Keratinocyte (primary cell): ENCODE data around the gene PNLIP. TPM values are rescaled to one million over a fixed set of nuclear protein-coding genes. Genes with fewer than 3 reads are reported as not detected.

Experiments
- DNase-seq: peaks from one replicate; pipeline ENCODE4 v3.0.0-alpha.2; 2011; ENCODE audit warnings: low read depth, missing footprints, low spot score
- FAIRE-seq: peaks from 2 replicates; lab custom pipeline; 2011; peaks lifted over from hg19 to GRCh38; lab: Jason Lieb, UNC
- H2AFZ ChIP-seq: 2 replicates; pipeline ENCODE4 v1.6.0; 2012; ENCODE audit warnings: low read length, control low read depth, inconsistent platforms; ENCODE audit not compliant: control insufficient read depth
- H3K27ac ChIP-seq: 2 replicates; pipeline ENCODE4 v1.5.1; 2011; ENCODE audit warnings: low read length; ENCODE audit not compliant: control insufficient read depth, insufficient read depth
- H3K27me3 ChIP-seq: 3 replicates; pipeline ENCODE4 v1.6.0; 2011; ENCODE audit warnings: low read length; ENCODE audit not compliant: control insufficient read depth, insufficient read depth; ENCODE audit errors: extremely low read depth
- H3K36me3 ChIP-seq, 2 experiments: 2 replicates in 1 of 2; 3 replicates in 1 of 2; pipeline ENCODE4 v1.5.1; 2011; ENCODE audit warnings: low read length in 2 of 2, mild to moderate bottlenecking in 1 of 2; ENCODE audit not compliant: control insufficient read depth in 2 of 2, insufficient read depth in 2 of 2; ENCODE audit errors: extremely low read depth in 1 of 2
- H3K4me1 ChIP-seq: 3 replicates; pipeline ENCODE4 v1.5.1; 2011; ENCODE audit warnings: low read length; ENCODE audit not compliant: control insufficient read depth, insufficient read depth; ENCODE audit errors: extremely low read depth
- H3K4me2 ChIP-seq: 3 replicates; pipeline ENCODE4 v1.6.0; 2011; ENCODE audit warnings: low read depth, low read length; ENCODE audit not compliant: control insufficient read depth, insufficient read depth; ENCODE audit errors: extremely low read depth
- H3K4me3 ChIP-seq, 3 experiments: fragments of 200-600 bp in 1 of 3; sonication (generic) in 1 of 3; 2 replicates in 2 of 3; 3 replicates in 1 of 3; pipeline ENCODE4 v1.5.1; 2011 to 2016; ENCODE audit warnings: low read length in 3 of 3, mild to moderate bottlenecking in 3 of 3, control low read depth in 2 of 3, inconsistent platforms in 1 of 3, low read depth in 1 of 3, mixed read lengths in 1 of 3, mixed run types in 1 of 3, moderate library complexity in 1 of 3; ENCODE audit not compliant: control insufficient read depth in 2 of 3, insufficient read depth in 2 of 3; ENCODE audit errors: extremely low read depth in 1 of 3
- H3K79me2 ChIP-seq: 2 replicates; pipeline ENCODE4 v1.6.0; 2012; ENCODE audit warnings: low read length; ENCODE audit not compliant: control insufficient read depth, insufficient read depth
- H3K9ac ChIP-seq: 3 replicates; pipeline ENCODE4 v1.6.0; 2011; ENCODE audit warnings: low read length; ENCODE audit not compliant: control insufficient read depth, insufficient read depth; ENCODE audit errors: extremely low read depth
- H3K9me1 ChIP-seq: 3 replicates; pipeline ENCODE4 v1.6.0; 2011; ENCODE audit warnings: low read length; ENCODE audit not compliant: control insufficient read depth, insufficient read depth; ENCODE audit errors: extremely low read depth
- H3K9me3 ChIP-seq: 2 replicates; pipeline ENCODE4 v1.5.1; 2012; ENCODE audit warnings: low read depth, low read length; ENCODE audit not compliant: control insufficient read depth
- H4K20me1 ChIP-seq: 3 replicates; pipeline ENCODE4 v1.6.0; 2011; ENCODE audit warnings: low read length; ENCODE audit not compliant: control insufficient read depth, insufficient read depth; ENCODE audit errors: extremely low read depth
- EZH2 ChIP-seq: IDR thresholded peaks from one replicate; pipeline ENCODE4 v1.6.1; 2012; ENCODE audit warnings: inconsistent platforms, mild to moderate bottlenecking, low read length, moderate library complexity
- dilution Hi-C: fragments of 300-500 bp; cut with MboI; formaldehyde crosslinking; loops from one replicate; pipeline ENCODE4 v1.7.0; 2020; ENCODE audit warnings: low sequenced_read_pairs; ENCODE audit not compliant: extremely low pct_ligation_motif_present
- polyA plus RNA-seq, 5 experiments: library from polyadenylated mRNA; depleted of rRNA in 3 of 5; stranded (reverse) in 3 of 5; stranded (forward) in 1 of 5; unstranded in 1 of 5; fragments of >200 nt; gene quantifications; 1 replicate in 1 of 5; 2 replicates in 3 of 5; 3 replicates in 1 of 5; pipeline versions ENCODE4 v1.2.1 to v1.2.3, GENCODE V29; 2011 to 2012; ENCODE audit warnings: missing spikeins in 2 of 5, low read depth in 1 of 5, low replicate concordance in 1 of 5
- TF ChIP-seq, protein P1 (sequence below), 3 experiments: IDR thresholded peaks in 1 of 3; conservative IDR thresholded peaks in 1 of 3; optimal IDR thresholded peaks in 1 of 3; 2 replicates in 2 of 3; 3 replicates in 1 of 3; pipeline versions ENCODE3 to v1.5.1; 2011; ENCODE audit warnings: low read length in 3 of 3, mild to moderate bottlenecking in 3 of 3, moderate library complexity in 2 of 3, control low read depth in 1 of 3, inconsistent platforms in 1 of 3; ENCODE audit not compliant: insufficient read depth in 2 of 3; ENCODE audit errors: extremely low read depth in 1 of 3

The PNLIP gene
- polyA plus RNA-seq, 1 donor (not counting 4 experiments of a cell fraction or from before 2014, with no cell fraction given) = not detected

DNA sequence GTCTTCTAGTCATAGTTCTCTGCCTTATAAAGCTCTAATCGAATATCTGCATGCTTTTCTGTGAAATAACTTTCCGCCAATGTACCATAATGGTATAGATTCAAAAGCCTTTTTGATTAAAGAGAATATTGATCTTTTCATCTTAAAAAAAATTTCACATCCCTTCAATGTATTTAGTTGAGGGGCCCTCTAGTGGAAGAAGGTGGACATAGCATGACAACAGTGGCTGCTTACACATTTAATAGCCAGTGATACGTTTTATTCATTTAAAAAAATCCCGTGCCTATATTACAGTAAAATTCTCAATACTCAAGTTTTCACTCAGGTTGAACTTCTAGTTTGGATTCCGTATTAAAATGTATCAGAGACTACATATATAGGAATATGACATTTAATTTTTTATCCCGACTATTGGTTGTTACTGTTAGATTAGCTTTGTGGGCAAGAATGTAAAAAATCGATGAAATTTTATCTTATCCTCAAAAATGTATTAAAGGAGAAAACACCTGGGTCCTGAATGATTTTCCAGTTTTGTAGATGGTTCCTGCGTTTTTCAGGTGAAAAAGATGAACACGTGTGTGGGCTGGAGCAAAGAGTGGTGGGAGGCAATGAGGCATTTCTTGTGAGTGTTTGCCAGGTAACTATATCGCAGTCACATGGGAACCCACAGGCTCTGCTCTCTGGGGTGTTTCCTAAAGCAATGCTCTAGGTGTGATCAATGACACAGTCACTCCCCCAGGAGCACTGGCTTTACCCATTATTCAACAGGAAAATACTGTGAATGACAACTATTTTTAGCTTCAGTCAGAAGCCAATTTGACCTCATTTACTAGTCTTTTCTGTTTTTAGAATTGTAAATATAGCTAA is 24.1 kb upstream of the PNLIP start:
- FAIRE-seq (no peak), DNase-seq (peak; percentile 9)
- peaks cover 4% of the 10 kb centered on the region for H3K27me3 ChIP-seq
- TF ChIP-seq, protein P1, sequence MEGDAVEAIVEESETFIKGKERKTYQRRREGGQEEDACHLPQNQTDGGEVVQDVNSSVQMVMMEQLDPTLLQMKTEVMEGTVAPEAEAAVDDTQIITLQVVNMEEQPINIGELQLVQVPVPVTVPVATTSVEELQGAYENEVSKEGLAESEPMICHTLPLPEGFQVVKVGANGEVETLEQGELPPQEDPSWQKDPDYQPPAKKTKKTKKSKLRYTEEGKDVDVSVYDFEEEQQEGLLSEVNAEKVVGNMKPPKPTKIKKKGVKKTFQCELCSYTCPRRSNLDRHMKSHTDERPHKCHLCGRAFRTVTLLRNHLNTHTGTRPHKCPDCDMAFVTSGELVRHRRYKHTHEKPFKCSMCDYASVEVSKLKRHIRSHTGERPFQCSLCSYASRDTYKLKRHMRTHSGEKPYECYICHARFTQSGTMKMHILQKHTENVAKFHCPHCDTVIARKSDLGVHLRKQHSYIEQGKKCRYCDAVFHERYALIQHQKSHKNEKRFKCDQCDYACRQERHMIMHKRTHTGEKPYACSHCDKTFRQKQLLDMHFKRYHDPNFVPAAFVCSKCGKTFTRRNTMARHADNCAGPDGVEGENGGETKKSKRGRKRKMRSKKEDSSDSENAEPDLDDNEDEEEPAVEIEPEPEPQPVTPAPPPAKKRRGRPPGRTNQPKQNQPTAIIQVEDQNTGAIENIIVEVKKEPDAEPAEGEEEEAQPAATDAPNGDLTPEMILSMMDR (optimal IDR thresholded peaks at IDR 0.05 in 1 of 3, IDR thresholded peaks at IDR 0.05 in 1 of 3, conservative IDR thresholded peaks at IDR 0.05 in 1 of 3; ENCODE audit: extremely low read depth in 1 of 3, insufficient read depth in 2 of 3, low read length in 3 of 3) = peak in 2 of 3 experiments; percentile 50 to 63
- TF ChIP-seq EZH2 = no peak
- H4K20me1 ChIP-seq = no peaks in the 10 kb centered on the region
- H3K36me3 ChIP-seq = no peaks in the 10 kb centered on the region
- H3K9me3 ChIP-seq = no peaks in the 10 kb centered on the region
- no peak overlapping the region for H3K9ac ChIP-seq
- no peaks in the 10 kb centered on the region for H3K79me2 ChIP-seq
- H3K4me2 ChIP-seq = no peak overlapping the region
- H3K9me1 ChIP-seq = no peaks in the 10 kb centered on the region
- H3K4me3 ChIP-seq = no peak overlapping the region
- no peak overlapping the region for H3K27ac ChIP-seq
- no peak overlapping the region for H2AFZ ChIP-seq
- H3K4me1 ChIP-seq = no peaks in the 10 kb centered on the region
- dilution Hi-C loops = no loop called here

DNA sequence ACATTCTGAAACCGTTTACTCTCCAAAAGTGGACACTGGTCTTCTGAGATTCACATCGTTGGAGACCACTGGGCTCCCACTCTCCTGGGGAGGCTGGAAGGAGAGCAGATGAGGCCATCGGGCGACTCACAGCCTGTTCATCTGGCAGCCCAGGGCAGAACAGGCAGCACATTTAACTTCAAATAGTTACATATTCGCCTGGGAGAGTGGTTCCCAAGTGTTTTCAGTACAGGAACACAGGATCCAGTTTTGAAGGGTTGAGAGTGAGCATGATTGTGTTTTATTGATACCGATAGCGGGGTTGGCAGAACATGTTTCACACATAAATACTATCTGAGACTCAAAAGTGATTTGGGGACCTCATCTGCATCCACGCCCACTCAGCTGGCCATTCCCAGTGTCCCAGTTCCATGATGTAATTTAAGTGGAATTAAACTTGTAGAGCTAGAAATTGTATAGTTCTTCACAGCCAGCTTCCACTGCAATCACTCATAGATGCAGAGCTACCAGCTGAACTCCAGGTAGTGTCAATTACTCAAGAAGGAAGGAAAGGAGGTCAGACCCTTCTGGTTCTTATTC is 22.8 kb upstream of the PNLIP start:
- H3K9me1 ChIP-seq = no peaks in the 10 kb centered on the region
- DNase-seq = no peak
- no peaks in the 10 kb centered on the region for H3K79me2 ChIP-seq
- no peak for TF ChIP-seq EZH2
- TF ChIP-seq, protein P1 (optimal IDR thresholded peaks at IDR 0.05 in 1 of 3, IDR thresholded peaks at IDR 0.05 in 1 of 3, conservative IDR thresholded peaks at IDR 0.05 in 1 of 3; ENCODE audit: extremely low read depth in 1 of 3, insufficient read depth in 2 of 3, low read length in 3 of 3) = no peak
- no peaks in the 10 kb centered on the region for H3K4me1 ChIP-seq
- FAIRE-seq = no peak
- H3K27me3 ChIP-seq = peaks cover 4% of the 10 kb centered on the region
- H3K4me3 ChIP-seq = no peak overlapping the region
- no peaks in the 10 kb centered on the region for H3K36me3 ChIP-seq
- H4K20me1 ChIP-seq = no peaks in the 10 kb centered on the region
- no peak overlapping the region for H3K27ac ChIP-seq
- H2AFZ ChIP-seq = no peak overlapping the region
- H3K4me2 ChIP-seq = no peak overlapping the region
- no peak overlapping the region for H3K9ac ChIP-seq
- H3K9me3 ChIP-seq = no peaks in the 10 kb centered on the region
- dilution Hi-C loops = no loop called here
